A673 (cell line): ENCODE results near the gene SELENOS.

ENCODE experiments used
- EZH2 ChIP-seq: fragments of 200-600 bp; sonication (generic); IDR thresholded peaks from 2 replicates; pipeline ENCODE4 v1.6.1; 2017; ENCODE audit warnings: borderline replicate concordance, low read depth, mild to moderate bottlenecking, mixed read lengths, antibody characterized with exemption, low read length; ENCODE audit not compliant: poor library complexity, severe bottlenecking
- TF ChIP-seq, protein P1 (sequence below): fragments of 300-800, 200-600 bp; sonication (generic); conservative IDR thresholded peaks from 2 replicates; pipeline ENCODE4 v1.5.1; 2017; ENCODE audit warnings: low read depth, mild to moderate bottlenecking, antibody characterized with exemption, low read length, moderate library complexity, mixed read lengths

DNA sequence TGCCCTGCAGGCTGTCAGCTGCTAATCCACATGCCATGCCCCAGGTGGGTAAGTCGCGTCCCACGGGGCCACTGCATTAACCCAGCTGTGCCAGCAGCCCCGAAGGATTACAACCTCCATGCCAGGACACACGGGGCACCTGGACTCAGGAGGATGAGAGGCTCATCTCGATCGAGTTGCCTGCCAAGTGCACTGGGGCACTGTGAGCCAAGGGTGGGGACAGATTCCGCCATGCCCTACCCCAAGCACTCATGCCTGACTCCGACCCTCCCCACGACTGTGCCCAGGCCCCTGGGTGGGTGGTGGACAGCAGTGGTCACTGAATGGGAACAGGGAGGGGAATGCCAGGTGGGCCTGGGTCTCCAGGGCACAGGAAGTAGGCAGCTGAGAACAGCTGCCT is 38.5 kb upstream of the SELENOS start:
- TF ChIP-seq, protein P1, sequence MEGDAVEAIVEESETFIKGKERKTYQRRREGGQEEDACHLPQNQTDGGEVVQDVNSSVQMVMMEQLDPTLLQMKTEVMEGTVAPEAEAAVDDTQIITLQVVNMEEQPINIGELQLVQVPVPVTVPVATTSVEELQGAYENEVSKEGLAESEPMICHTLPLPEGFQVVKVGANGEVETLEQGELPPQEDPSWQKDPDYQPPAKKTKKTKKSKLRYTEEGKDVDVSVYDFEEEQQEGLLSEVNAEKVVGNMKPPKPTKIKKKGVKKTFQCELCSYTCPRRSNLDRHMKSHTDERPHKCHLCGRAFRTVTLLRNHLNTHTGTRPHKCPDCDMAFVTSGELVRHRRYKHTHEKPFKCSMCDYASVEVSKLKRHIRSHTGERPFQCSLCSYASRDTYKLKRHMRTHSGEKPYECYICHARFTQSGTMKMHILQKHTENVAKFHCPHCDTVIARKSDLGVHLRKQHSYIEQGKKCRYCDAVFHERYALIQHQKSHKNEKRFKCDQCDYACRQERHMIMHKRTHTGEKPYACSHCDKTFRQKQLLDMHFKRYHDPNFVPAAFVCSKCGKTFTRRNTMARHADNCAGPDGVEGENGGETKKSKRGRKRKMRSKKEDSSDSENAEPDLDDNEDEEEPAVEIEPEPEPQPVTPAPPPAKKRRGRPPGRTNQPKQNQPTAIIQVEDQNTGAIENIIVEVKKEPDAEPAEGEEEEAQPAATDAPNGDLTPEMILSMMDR, result no peak
- no peak for TF ChIP-seq EZH2
